Adrenal gland (tissue), 5 donors: ENCODE results near the gene CYRIA.

ENCODE experiments used
- CTCF ChIP-seq, 6 experiments: fragments of 450-650 bp in 4 of 6; fragments of 200-600 bp in 2 of 6; sonication (generic) in 1 of 6; IDR thresholded peaks; 1 replicate in 5 of 6; 2 replicates in 1 of 6; pipeline versions ENCODE4 v1.5.1 to v1.8.0; 2016 to 2021; ENCODE audit warnings: antibody characterized with exemption in 6 of 6, mild to moderate bottlenecking in 2 of 6, moderate library complexity in 1 of 6
- POLR2A ChIP-seq, 2 donors: fragments of 450-650 bp; IDR thresholded peaks; one replicate each; pipeline ENCODE4 v1.6.1; 2017; ENCODE audit warnings: antibody characterized with exemption in 2 of 2, mild to moderate bottlenecking in 2 of 2, moderate library complexity in 1 of 2
- donor health status: DM: no; HTN: no; CAD: no.

- no peak for TF ChIP-seq CTCF (IDR thresholded peaks at IDR 0.05)
- TF ChIP-seq POLR2A (IDR thresholded peaks at IDR 0.05): no peak
Observed at GRCh38 chr2:16691261-16691660, 25.6 kb upstream of the CYRIA start.
